ENCODE measurements around the gene TNPO3.
"Not testable (repeated sequence)": the region's sequence is repeated elsewhere in the genome, so short reads cannot be mapped to it uniquely, and the experiment has no call there.

TNPO3 gene

DNA sequence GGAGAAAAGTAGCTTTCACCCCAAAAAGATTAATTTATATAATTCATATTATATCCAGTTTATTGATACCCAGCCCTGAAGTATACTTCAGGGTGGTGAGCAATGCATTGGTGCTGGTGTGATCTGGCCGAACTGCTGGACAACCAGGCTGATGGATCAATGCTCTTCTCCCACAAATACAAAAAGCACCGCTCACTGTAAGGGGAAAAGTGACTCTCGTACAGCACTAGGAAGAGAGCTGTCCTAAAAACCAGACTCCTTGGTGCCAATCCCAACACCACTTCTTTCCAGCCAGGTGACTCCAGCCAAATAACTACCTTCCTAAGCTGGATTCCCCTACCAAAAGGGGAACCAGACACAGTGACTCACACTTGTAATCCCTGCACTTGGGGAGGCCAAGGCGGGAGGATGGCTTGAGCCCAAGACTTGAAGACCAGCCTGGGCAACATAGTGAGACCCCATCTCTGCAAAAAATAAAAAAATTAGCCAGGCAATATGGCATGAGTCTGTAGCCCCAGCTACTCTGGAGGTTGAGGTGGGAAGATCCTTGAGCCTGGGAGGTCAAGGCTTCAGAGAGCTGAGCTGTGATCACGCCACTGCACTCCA, 13.1 kb upstream of the TNPO3 start:
- no peak for DNase-seq

GRCh38 chr7:129067132-129067561, 12.2 kb upstream of the TNPO3 start:
- not testable (repeated sequence) for DNase-seq

GRCh38 chr7:129066290-129067131, 11.6 kb upstream of the TNPO3 start:
- no peak for DNase-seq

DNA sequence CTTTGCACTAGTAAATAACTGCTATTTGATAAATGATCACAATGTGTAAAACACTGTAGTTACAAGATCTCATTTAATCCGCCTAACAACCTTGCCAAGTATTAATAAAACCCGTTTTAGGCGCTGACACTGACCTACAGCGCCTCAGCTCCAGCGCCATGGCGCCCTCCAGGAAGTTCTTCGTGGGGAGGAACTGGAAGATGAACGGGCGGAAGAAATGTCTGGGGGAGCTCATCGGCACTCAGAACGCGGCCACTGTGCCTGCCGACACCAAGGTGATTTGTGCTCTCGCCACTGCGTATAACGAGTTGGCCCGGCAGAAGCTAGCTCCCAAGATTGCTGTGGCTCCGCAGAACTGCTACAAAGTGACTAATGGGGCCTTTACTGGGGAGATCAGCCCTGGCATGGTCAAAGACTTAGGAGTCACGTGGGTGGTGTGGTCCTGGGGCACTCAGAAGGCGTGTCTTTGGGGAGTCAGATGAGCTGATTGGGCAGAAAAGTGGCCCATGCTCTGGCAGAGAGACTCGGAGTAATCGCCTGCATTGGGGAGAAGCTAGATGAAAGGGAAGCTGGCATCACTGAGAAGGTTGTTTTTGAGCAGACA, 1.1 kb upstream of the TNPO3 start:
- no peak for DNase-seq

DNA sequence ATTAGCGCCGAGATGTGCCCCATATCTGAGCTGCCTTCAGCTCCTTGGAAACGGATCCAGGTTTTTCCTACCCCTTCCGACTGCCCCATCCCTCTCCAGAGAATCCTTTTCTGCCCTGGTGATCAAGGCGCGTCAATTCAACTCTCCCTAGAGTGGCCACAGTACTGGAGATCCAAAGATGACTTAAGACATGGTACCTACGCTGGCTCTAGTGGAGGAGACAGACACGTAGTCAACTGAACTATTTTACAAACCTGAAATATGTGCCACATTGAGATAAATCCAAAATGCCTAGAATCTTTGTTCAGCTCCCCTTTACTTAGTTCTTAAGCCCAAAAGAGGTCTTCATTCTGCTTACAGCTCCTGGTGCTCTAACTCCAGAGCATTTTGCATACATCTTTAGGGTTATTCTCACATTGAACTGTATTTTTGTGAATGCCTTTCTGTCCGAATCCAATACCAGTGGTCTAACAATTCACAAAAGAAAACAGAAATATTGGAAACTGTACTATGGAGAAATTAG, 444 bp upstream of the TNPO3 start:
- DNase-seq, result no peak

GRCh38 chr7:129053938-129054437, 923 bp downstream of the TNPO3 start:
- no peak for DNase-seq

DNA sequence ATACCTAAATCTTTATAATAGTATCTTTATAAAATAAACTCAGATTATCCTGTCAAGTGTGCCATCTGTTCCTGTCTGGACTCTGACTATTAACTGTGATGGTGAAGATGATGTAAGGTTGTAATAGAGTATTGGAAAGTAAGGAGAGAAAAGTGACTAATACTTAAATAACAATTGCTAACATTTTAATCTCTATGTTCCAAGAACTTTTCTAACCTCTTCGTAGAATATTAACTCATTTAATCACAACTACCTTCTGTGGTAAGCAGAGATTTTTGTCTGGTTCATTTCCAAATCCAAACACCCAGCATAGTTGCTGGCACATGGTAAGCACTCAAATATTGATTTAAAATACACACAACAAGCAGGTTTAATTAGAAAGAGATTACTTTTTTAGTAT, 2.5 kb downstream of the TNPO3 start:
- DNase-seq, result no peak

DNA sequence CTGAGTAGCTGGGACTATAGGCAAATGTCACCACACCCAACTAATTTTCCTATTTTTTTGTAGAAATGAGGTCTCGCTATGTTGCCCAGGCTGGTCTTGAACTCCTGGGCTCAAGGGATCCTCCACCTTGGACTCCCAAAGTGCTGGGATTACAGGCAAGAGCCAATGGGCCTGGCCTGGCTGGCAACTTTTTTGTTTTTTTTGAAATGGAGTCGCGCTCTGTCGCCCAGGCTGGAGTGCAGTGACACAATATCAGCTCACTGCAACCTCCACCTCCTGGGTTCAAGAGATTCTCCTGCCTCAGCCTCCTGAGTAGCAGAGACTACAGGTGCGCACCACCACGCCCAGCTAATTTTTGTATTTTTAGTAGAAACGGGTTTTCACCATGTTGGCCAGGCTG, 3.5 kb downstream of the TNPO3 start:
- DNase-seq, result not testable (repeated sequence)

- DNase-seq, result no peak
Observed at GRCh38 chr7:129047761-129048160, 7.2 kb downstream of the TNPO3 start.

GRCh38 chr7:129045682-129046081, 9.2 kb downstream of the TNPO3 start:
- DNase-seq, result no peak

DNA sequence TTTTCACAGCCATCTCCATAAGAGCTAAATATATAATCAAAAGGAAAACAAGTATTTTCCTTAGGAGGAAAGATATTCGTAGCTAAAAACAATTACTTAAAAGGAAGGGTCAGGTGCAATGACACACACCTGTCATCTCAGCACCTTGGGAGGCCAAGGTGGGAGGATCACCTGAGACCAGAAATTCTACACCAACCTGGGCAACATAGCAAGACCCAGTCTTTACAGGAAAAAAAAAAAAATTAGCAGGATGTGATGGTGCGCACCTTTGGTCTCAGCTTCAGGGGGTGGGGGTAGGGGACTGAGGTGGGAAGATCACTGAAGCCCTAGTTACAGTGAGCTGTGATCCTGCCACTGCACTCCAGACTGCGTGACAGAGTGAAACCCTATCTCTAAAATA, 11.9 kb downstream of the TNPO3 start:
- DNase-seq, result no peak

GRCh38 chr7:129041142-129042085, 13.5 kb downstream of the TNPO3 start:
- DNase-seq, result no peak

- not testable (repeated sequence) for DNase-seq
Observed at GRCh38 chr7:129038468-129038867, 16.4 kb downstream of the TNPO3 start.

- no peak for DNase-seq
Observed at GRCh38 chr7:129037585-129037984, 17.3 kb downstream of the TNPO3 start.

- DNase-seq, result no peak
Observed at GRCh38 chr7:129032017-129032416, 22.9 kb downstream of the TNPO3 start.

DNA sequence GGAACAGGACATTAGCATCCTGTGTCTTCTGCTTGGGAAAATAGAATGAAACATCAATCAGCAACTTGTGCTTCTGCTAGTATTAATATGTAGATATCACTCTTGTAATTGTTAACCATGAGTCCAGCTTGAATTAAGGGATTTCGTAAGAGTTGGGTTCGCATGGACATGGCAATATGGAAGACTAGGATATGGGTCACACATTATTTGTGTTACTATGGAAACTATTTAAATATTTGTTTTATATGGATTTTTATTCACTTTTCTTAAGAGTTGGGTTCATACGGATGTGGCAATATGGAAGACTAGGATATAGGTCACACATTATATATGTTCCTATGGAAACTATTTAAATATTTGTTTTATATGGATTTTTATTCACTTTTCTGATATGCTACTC, 24.5 kb downstream of the TNPO3 start:
- no peak for DNase-seq

- no peak for DNase-seq
Observed at GRCh38 chr7:129024125-129024524, 30.8 kb downstream of the TNPO3 start.

DNA sequence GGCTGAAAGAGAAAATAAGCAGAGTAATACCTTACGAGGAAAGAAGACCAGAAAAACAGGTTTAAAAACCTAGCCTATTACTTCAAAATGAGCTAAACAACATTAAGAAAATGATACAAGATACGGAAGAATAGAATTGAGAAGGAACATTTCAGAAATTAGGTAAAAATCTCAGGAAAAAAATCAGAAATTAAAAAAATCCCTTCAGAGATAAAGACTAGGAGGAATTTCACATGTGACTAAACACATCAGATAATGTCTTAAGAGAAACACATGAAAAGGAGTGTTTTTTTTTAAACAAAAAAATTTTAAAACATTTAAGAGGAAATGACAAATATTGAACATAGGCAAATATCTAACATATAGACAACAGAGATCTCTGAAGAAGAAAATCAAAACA, 33.3 kb downstream of the TNPO3 start:
- DNase-seq, result no peak

- no peak for DNase-seq
Observed at GRCh38 chr7:129017933-129018538, 36.9 kb downstream of the TNPO3 start.

DNA sequence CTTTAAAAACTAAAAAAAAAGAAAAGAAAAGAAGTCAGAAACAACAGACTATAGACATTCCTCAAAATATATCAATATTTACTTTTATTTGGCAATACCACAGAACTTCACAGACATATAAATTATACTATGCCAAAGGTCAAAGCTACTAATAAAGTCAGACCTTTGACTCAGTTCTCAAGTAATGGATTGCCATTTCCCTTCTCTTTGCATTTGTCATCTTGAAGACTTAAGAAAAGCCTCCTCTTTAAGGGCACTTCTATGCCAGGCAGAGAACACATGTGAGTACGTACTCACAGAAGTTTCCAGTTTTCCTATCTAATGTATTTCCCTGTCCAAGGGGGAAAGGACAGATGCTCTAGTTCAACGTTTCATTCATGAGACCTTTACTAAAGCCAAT, 37.6 kb downstream of the TNPO3 start:
- DNase-seq, result no peak

DNA sequence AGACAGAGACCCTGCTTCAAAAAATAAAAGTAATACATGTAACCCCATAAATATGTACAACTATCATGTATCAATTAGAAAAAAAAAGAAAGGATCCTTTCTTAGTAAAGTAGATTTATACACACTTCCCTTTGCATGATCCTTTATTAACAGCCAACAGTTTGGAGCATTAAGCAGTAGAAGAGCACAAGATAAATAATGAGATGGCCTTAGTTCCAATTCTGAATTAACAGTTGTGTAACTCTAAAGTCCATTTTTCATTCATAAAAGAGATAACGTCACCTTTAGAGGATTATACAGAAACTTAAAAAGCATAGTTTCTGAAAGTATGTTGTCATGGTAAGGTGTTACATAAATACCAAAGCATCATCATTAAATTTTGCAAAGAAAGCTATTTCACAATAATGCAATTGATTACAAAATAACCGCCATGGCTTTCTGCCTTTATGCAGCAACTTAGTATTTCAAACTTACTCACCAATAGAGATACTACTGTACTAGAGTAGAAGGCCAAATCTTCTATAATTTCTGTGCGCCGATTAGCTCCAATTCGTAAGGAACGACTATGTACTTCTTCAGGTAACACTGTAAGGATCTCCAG, 40.3 kb downstream of the TNPO3 start:
- DNase-seq, result no peak
